ENCODE data around the gene HDGFL2. TPM values are rescaled to one million over a fixed set of nuclear protein-coding genes. Genes with fewer than 3 reads are reported as not detected.

Gene HDGFL2
- total RNA-seq, 1 experiment from 2014 or later, result 108 TPM

DNA sequence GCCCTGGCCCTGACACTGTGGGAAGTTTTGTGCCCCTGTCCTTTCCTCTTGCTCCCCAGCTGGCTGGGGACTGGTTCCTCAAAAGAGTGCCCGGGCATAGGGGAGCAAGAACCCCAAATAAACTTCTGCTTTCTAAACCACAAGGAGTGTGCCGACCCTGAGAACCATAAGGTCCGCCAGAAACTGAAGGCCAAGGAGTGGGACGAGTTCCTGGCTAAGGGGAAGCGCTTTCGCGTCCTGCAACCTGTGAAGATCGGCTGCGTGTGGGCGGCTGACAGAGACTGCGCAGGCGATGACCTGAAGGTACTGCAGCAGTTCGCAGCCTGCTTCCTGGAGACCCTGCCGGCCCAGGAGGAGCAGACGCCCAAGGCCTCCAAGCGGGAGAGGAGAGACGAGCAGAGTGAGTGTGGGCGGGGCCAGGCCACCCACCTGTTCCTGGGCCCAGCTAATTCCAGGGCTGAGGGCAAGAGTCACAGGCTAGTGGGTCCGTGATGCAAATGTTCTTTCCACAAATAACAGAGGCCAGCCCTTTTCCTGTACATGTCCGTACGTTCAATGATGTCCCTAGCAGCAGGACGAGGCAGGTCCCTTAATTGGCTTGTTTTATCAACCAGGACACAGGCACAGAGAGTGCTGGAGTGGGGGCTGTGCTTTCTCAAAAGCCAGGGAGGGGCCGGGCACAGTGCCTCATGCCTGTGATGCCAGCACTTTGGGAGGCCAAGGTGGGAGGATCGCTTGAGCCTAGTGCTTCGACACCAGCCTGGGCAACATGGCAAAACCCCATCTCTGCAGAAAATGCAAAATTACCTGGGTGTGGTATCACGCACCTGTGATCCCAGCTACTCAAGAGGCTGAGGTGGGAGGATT lies 40.1 kb upstream of the HDGFL2 start:
- Histone ChIP-seq H3K27ac (ENCODE audit: insufficient read length, low read depth, low read length) (no peak overlapping the region), H2BK120ac (ENCODE audit: low read depth, low read length, poor library complexity, severe bottlenecking) (no peak overlapping the region), H2AFZ (ENCODE audit: low read length) (no peak overlapping the region), H3K9me3 (ENCODE audit: control insufficient read depth, low read depth, low read length) (no peaks in the 10 kb centered on the region), H2BK12ac (ENCODE audit: insufficient read length, low read depth, low read length) (no peak overlapping the region), H3K18ac (ENCODE audit: insufficient read length, low read depth, low read length) (no peak overlapping the region), H4K5ac (ENCODE audit: insufficient read length, low read depth, low read length) (no peak overlapping the region), H3K4me2 (ENCODE audit: insufficient read depth, insufficient read length, low read length) (no peak overlapping the region), H2BK20ac (ENCODE audit: low read depth, low read length, poor library complexity, severe bottlenecking) (no peak overlapping the region), H3K23ac (ENCODE audit: insufficient read length, low read depth, low read length) (no peak overlapping the region), H3K79me2 (ENCODE audit: insufficient read depth, low read length) (peaks cover 3% of the 10 kb centered on the region; the same call in 1 of the 2 replicates), H4K91ac (ENCODE audit: insufficient read length, low read depth, low read length) (no peak overlapping the region), H3K4ac (ENCODE audit: low read depth, low read length) (no peak overlapping the region), H3K14ac (ENCODE audit: insufficient read depth, low read length) (no peak overlapping the region), H3K56ac (ENCODE audit: insufficient read length, low read depth, low read length) (no peak overlapping the region), H3K27me3 (ENCODE audit: insufficient read depth, low read length) (no peaks in the 10 kb centered on the region), H3T11ph (ENCODE audit: low read length) (no peak overlapping the region), H2AK5ac (ENCODE audit: insufficient read length, low read length) (no peak overlapping the region), H3K23me2 (ENCODE audit: insufficient read length, low read depth, low read length, poor library complexity, severe bottlenecking) (no peaks in the 10 kb centered on the region), H2BK15ac (ENCODE audit: low read depth, low read length) (no peak overlapping the region), H3K9ac (ENCODE audit: extremely low read depth, insufficient read length, low read length) (no peak overlapping the region), H4K20me1 (ENCODE audit: control insufficient read depth, insufficient read depth, insufficient read length) (no peaks in the 10 kb centered on the region), H2BK5ac (ENCODE audit: insufficient read length, low read length) (no peak overlapping the region), H4K8ac (replicated peaks; ENCODE audit: insufficient read length, low read depth, low read length) (no peak overlapping the region), H3K4me1 (ENCODE audit: insufficient read depth, low read length) (no peaks in the 10 kb centered on the region), H3K79me1 (ENCODE audit: insufficient read depth, low read depth, low read length, poor library complexity, severe bottlenecking) (peaks cover 4% of the 10 kb centered on the region)
- DNase-seq, result no peak
- H3K27me3 Mint-ChIP-seq (ENCODE audit: low read depth), result no peaks in the 10 kb centered on the region
- H3K9me3 Mint-ChIP-seq, result no peaks in the 10 kb centered on the region
- no peaks in the 10 kb centered on the region for H3K4me1 Mint-ChIP-seq
- TF ChIP-seq, protein P1, sequence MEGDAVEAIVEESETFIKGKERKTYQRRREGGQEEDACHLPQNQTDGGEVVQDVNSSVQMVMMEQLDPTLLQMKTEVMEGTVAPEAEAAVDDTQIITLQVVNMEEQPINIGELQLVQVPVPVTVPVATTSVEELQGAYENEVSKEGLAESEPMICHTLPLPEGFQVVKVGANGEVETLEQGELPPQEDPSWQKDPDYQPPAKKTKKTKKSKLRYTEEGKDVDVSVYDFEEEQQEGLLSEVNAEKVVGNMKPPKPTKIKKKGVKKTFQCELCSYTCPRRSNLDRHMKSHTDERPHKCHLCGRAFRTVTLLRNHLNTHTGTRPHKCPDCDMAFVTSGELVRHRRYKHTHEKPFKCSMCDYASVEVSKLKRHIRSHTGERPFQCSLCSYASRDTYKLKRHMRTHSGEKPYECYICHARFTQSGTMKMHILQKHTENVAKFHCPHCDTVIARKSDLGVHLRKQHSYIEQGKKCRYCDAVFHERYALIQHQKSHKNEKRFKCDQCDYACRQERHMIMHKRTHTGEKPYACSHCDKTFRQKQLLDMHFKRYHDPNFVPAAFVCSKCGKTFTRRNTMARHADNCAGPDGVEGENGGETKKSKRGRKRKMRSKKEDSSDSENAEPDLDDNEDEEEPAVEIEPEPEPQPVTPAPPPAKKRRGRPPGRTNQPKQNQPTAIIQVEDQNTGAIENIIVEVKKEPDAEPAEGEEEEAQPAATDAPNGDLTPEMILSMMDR (conservative IDR thresholded peaks at IDR 0.05), result no peak
- no CpG with 5 or more reads among the region's 26 CpGs for WGBS (ENCODE audit: extremely low coverage, insufficient read length, low lambda C conversion rate)
- H3K4me3 Mint-ChIP-seq, result no peak overlapping the region
- peak overlapping the region in 2 of 3 experiments; percentile 62 to 91; a peak in 3 of 7 replicates for H3K27ac Mint-ChIP-seq
- peaks cover 73 to 93% (median 88%) of the 10 kb centered on the region in 3 experiments for H3K36me3 Mint-ChIP-seq (ENCODE audit: insufficient read depth in 1 of 3, low read depth in 3 of 3)

All from H9 (cell line).